Activated CD4-positive, alpha-beta T cell treated with anti-CD3 and anti-CD28 coated beads, Interleukin-2, amount 10 ng/mL, durations not matched to agents 7 days and 5 days (primary cell): Measurements from ENCODE around the gene GPX6. TPM values are rescaled to one million over a fixed set of nuclear protein-coding genes. Genes with fewer than 3 reads are reported as not detected.
"Not testable (repeated sequence)": the region's sequence is repeated elsewhere in the genome, so short reads cannot be mapped to it uniquely, and the experiment has no call there.

Experiments used
- CTCF ChIA-PET: fragments of 350-600 bp; sonication (Branson Sonifier 250); formaldehyde crosslinking; loops from one replicate; lab custom pipeline; 2021; ENCODE audit warnings: antibody characterized with exemption; lab: Charles Lee
- POLR2A ChIA-PET: fragments of 350-600 bp; sonication (Branson Sonifier 250); formaldehyde crosslinking; loops from one replicate; lab custom pipeline; 2021; ENCODE audit warnings: antibody characterized with exemption; lab: Charles Lee
- DNase-seq: peaks from one replicate; pipeline ENCODE4 v3.0.0-alpha.2; 2020
- H3K27ac Mint-ChIP-seq: one replicate; pipeline ENCODE4 v1.8.0; 2021; ENCODE audit warnings: mild to moderate bottlenecking, moderate library complexity, mixed read lengths
- H3K27me3 Mint-ChIP-seq: one replicate; pipeline ENCODE4 v1.8.0; 2021; ENCODE audit warnings: mixed read lengths
- H3K36me3 Mint-ChIP-seq: one replicate; pipeline ENCODE4 v1.8.0; 2021; ENCODE audit warnings: low read depth, mixed read lengths
- H3K4me1 Mint-ChIP-seq: one replicate; pipeline ENCODE4 v1.8.0; 2021; ENCODE audit warnings: mixed read lengths
- H3K4me3 Mint-ChIP-seq: one replicate; pipeline ENCODE4 v1.8.0; 2021; ENCODE audit warnings: mild to moderate bottlenecking, moderate library complexity, mixed read lengths
- H3K9me3 Mint-ChIP-seq: one replicate; pipeline ENCODE4 v1.8.0; 2021; ENCODE audit warnings: mixed read lengths
- total RNA-seq, 2 experiments: library from RNA; stranded (reverse); gene quantifications; one replicate each; pipeline ENCODE4 v1.2.3, GENCODE V29; 2021

Gene GPX6
- total RNA-seq, 2 experiments from 2014 or later: not detected

DNA sequence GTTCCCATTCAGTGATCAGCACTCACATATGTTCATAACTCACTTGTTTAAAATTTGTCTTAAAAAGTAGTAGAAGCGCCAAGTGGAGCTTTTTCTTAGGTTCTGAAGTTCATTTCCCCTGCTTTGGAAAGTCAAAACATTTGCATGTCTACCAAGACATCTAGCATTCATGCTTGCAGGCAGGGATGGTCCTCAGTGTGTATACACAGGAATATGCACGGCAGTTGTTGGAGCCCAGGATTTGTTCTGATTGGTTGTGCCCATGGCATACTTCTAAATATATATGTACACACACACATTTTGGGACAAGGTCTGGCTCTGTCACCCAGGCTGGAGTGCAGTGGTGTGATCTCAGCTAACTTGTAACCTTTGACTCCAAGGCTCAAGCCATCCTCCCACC, 2.4 kb upstream of the GPX6 start:
- Mint-ChIP-seq H3K4me1 (peaks cover 9% of the 10 kb centered on the region), H3K4me3 (no peak overlapping the region), H3K36me3 (no peaks in the 10 kb centered on the region), H3K27me3 (peaks cover 60% of the 10 kb centered on the region), H3K27ac (no peak overlapping the region), H3K9me3 (no peaks in the 10 kb centered on the region)
- CTCF ChIA-PET: interaction anchor here (0.6 to 1.6 kb wide), 2 partner anchors 22 to 467 kb away, joined by 3 to 4 read pairs; no protein-coding TSS in a partner anchor
- no peak for DNase-seq
- POLR2A ChIA-PET: no interaction called here

DNA sequence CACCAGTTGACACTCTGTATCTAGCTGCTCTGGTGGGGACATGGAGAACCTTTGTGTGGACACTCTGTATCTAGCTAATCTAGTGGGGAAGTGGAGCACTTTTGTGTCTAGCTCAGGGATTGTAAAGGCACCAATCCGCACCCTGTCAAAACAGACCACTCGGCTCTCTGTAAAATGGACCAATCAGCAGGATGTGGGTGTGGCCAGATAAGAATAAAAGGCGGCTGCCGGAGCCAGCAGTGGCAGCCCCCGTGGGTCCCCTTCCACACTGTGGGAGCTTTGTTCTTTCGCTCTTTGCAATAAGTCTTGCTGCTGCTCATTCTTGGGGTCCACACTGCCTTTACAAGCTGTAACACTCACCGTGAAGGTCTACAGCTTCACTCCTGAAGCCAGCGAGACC, 3.2 kb downstream of the GPX6 start:
- DNase-seq, H3K4me1 Mint-ChIP-seq, H3K4me3 Mint-ChIP-seq, H3K27ac Mint-ChIP-seq, H3K9me3 Mint-ChIP-seq, H3K36me3 Mint-ChIP-seq, POLR2A ChIA-PET: not testable (repeated sequence)
- CTCF ChIA-PET: interaction anchor here (2.1 kb wide), 1 partner anchor 11 kb away, joined by 7 read pairs; no protein-coding TSS in a partner anchor
- peaks cover 32% of the 10 kb centered on the region for H3K27me3 Mint-ChIP-seq

DNA sequence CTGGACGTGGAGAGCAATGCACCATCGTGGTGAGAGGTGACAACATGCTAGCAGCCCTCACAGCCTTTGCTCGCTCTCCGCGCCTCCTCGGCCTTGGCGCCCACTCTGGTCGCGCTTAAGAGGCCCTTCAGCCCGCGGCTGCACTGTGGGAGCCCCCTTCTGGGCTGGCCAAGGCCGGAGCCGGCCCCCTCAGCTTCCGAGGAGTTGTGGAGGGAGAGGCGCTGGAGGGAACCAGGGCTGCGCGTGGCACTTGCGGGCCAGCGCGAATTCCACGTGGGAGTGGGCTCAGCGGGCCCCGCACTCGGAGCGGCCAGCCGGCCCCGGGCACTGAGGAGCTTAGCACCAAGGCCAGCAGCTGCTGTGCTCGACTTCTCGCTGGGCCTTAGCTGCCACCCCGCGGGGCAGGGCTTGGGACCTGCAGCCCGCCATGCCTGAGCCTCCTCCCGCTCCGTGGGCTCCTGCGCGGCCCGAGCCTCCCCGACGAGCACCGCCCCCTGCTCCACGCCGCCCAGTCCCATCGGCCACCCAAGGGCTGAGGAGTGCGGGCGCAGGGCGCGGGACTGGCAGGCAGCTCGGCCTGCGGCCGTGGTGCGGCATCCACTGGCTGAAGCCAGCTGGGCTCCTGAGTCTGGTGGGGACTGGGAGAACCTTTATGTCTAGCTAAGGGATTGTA, 3.8 kb downstream of the GPX6 start:
- Mint-ChIP-seq H3K9me3 (no peaks in the 10 kb centered on the region), H3K36me3 (no peaks in the 10 kb centered on the region), H3K4me3 (no peak overlapping the region), H3K27me3 (peaks cover 31% of the 10 kb centered on the region), H3K4me1 (peaks cover 11% of the 10 kb centered on the region), H3K27ac (no peak overlapping the region)
- POLR2A ChIA-PET: no interaction called here
- CTCF ChIA-PET: interaction anchor here (2.1 kb wide), 1 partner anchor 12 kb away, joined by 7 read pairs; no protein-coding TSS in a partner anchor
- DNase-seq: no peak

DNA sequence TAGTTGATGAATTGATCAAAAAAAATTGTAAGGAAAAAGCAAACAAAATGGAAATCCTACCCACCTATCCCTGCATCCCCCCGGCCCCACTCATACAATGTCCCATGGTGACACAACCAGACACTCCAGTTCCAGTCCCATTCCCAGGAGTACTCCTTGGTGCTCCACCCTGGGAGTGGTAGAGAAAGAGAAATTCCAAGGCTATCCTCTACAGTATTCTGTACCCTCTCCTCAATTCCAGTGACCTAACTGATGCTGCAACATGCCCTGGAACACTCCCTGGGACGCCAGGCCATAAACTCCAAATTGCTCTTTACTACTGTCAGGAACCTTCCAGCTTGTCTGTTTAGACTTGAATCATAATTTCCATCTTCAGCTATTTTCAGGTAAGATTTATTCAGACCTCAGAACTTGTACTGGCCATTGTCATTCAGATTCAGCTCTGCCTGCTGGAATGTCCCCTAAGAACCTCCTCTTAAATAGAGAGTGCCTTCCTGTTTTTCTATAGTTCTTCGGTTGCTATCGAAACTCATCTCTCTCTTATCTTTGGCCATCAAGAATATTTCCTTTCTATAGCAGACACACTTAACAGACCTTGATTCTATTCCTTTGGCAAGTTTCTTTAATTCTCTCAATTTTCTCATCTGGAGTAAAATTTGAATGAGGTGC, 8.7 kb downstream of the GPX6 start:
- peaks cover 19% of the 10 kb centered on the region for H3K27me3 Mint-ChIP-seq
- no peaks in the 10 kb centered on the region for H3K9me3 Mint-ChIP-seq
- peaks cover 18% of the 10 kb centered on the region for H3K4me1 Mint-ChIP-seq
- DNase-seq: no peak
- H3K27ac Mint-ChIP-seq: peak overlapping the region; percentile 81
- ChIA-PET POLR2A (no interaction called here), CTCF (interaction anchor here (0.6 kb wide), 1 partner anchor 117 kb away, joined by 3 read pairs; no protein-coding TSS in a partner anchor)
- H3K36me3 Mint-ChIP-seq: no peaks in the 10 kb centered on the region
- peak overlapping the region; percentile 47 for H3K4me3 Mint-ChIP-seq

DNA sequence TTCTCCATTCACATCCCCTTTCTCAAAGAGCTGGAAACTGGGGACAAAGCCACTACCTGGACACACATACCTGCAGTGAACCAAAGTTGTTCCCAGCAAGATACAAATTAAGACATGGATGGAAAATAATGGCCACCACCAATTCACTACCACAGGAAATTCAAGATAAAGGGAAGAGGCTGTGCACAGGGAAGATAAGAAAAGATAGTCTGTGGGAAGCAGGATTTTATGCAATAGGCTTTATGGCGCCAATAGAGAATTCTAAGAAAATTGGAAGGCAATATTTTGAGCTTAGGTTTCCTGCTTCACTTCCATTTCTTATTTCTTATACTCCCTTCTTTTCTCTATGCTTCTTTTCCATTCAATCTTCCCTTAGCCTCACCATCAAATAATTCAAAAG, 9.9 kb downstream of the GPX6 start:
- peaks cover 18% of the 10 kb centered on the region for H3K4me1 Mint-ChIP-seq
- no peak for DNase-seq
- no peaks in the 10 kb centered on the region for H3K36me3 Mint-ChIP-seq
- ChIA-PET POLR2A (no interaction called here), CTCF (interaction anchor here (0.6 kb wide), 1 partner anchor 25 kb away, joined by 3 read pairs; no protein-coding TSS in a partner anchor)
- H3K9me3 Mint-ChIP-seq: no peaks in the 10 kb centered on the region
- no peak overlapping the region for H3K27ac Mint-ChIP-seq
- H3K4me3 Mint-ChIP-seq: no peak overlapping the region
- H3K27me3 Mint-ChIP-seq: peaks cover 19% of the 10 kb centered on the region

DNA sequence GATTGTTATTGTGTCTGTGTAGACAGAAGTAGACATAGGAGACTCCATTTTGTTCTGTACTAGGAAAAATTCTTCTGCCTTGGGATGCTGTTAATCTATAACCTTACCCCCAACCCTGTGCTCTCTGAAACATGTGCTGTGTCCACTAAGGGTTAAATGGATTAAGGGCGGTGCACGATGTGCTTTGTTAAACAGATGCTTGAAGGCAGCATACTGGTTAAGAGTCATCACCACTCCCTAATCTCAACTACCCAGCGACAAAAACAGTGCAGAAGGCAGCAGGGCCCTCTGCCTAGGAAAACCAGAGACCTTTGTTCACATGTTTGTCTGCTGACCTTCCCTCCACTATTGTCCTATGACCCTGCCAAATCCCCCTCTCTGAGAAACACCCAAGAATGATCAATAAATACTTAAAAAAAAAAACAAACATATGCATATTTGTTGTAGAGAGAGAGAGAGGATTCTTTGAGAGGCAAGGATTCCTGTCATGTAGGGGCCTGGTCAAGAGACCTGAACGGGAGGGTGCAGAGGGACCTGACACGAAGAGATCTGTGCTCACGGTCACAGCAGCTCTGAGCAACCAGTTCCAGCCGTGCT, 12.8 kb downstream of the GPX6 start:
- H3K9me3 Mint-ChIP-seq, POLR2A ChIA-PET, H3K27ac Mint-ChIP-seq, H3K36me3 Mint-ChIP-seq, DNase-seq, H3K4me3 Mint-ChIP-seq, CTCF ChIA-PET: not testable (repeated sequence)
- Mint-ChIP-seq H3K4me1 (peaks cover 17% of the 10 kb centered on the region), H3K27me3 (peaks cover 29% of the 10 kb centered on the region)

DNA sequence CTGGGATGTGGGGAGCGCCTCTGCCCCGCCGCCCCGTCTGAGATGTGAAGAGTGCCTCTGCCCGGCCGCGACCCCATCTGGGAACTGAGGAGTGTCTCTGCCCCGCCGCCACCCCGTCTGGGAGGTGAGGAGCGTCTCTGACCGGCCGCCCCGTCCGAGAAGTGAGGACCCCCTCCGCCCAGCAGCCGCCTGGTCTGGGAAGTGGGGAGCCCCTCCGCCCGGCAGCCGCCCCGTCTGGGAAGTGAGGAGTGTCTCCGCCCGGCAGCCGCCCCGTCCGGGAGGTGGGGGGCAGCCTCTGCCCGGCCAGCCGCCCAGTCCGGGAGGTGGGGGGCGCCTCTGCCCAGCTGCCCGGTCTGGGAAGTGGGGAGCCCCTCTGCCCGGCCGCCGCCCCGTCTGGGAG, 13.5 kb downstream of the GPX6 start:
- H3K9me3 Mint-ChIP-seq, H3K36me3 Mint-ChIP-seq, DNase-seq, CTCF ChIA-PET, POLR2A ChIA-PET, H3K27ac Mint-ChIP-seq, H3K4me3 Mint-ChIP-seq: not testable (repeated sequence)
- Mint-ChIP-seq H3K4me1 (peaks cover 10% of the 10 kb centered on the region), H3K27me3 (peaks cover 29% of the 10 kb centered on the region)

DNA sequence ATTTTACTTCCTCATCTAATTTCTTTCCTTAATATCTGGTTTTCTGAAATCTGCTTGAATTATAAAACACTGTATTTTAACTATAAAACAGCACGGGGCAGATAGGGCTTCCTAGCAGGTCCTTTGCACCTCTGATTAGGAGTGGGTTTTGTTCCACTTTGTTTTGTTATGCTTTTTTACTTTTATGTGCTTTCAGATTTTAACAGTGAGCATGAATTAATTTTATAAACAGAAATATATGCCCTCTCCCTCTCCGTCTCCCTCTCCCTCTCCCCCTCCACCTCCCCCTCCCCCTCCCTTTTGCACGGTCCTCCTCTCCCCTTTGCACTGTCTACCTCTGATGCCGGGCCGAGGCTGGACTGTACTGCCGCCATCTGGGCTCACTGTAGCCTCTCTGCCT, 14.3 kb downstream of the GPX6 start:
- Mint-ChIP-seq H3K4me1 (peaks cover 3% of the 10 kb centered on the region), H3K4me3 (no peak overlapping the region), H3K27ac (no peak overlapping the region), H3K27me3 (peaks cover 26% of the 10 kb centered on the region), H3K36me3 (no peaks in the 10 kb centered on the region), H3K9me3 (no peaks in the 10 kb centered on the region)
- POLR2A ChIA-PET: no interaction called here
- CTCF ChIA-PET: no interaction called here
- no peak for DNase-seq

DNA sequence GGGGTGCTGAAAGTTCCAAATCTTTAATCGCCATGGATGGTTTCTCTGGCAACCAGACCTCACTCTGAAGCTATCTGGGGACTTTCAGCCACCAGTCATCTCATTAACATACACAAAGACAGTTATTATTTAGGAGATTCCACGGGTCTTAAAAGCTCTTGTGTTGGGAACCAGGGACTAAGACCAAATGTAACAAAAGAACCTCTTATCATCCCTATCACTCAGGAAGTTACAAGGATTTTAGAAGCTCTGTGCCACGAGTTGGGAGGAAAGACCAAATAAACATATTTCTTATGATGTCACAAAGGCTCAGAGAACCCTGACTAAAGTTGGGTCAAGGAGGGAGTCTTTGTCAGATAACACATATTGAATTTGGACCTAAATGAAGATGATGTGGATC, 17.7 kb downstream of the GPX6 start:
- no peaks in the 10 kb centered on the region for H3K9me3 Mint-ChIP-seq
- CTCF ChIA-PET: no interaction called here
- H3K4me3 Mint-ChIP-seq: no peak overlapping the region
- POLR2A ChIA-PET: no interaction called here
- no peak for DNase-seq
- H3K27me3 Mint-ChIP-seq: peaks cover 20% of the 10 kb centered on the region
- no peaks in the 10 kb centered on the region for H3K4me1 Mint-ChIP-seq
- no peak overlapping the region for H3K27ac Mint-ChIP-seq
- H3K36me3 Mint-ChIP-seq: no peaks in the 10 kb centered on the region

DNA sequence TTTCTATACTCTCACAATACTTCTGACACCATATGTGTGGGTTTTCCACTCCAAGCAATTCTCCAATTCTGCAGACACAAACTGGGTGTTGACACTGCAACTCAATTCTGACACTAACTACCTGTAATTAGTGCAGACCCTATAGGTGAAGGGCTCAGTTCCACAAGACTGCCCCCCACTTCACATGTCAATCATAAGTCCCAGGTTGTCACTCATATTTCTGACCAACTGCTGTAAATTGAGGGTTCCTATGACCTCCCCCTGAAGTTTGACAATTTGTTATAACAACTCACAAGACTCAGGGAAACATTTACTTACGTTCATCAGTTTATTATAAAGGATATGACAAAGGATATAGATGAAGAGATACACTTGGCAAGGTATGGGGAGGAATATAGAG, 18.3 kb downstream of the GPX6 start:
- Mint-ChIP-seq H3K4me1 (no peaks in the 10 kb centered on the region), H3K36me3 (no peaks in the 10 kb centered on the region), H3K27me3 (peaks cover 25% of the 10 kb centered on the region), H3K27ac (no peak overlapping the region), H3K4me3 (no peak overlapping the region), H3K9me3 (no peaks in the 10 kb centered on the region)
- no peak for DNase-seq
- ChIA-PET CTCF (no interaction called here), POLR2A (no interaction called here)

DNA sequence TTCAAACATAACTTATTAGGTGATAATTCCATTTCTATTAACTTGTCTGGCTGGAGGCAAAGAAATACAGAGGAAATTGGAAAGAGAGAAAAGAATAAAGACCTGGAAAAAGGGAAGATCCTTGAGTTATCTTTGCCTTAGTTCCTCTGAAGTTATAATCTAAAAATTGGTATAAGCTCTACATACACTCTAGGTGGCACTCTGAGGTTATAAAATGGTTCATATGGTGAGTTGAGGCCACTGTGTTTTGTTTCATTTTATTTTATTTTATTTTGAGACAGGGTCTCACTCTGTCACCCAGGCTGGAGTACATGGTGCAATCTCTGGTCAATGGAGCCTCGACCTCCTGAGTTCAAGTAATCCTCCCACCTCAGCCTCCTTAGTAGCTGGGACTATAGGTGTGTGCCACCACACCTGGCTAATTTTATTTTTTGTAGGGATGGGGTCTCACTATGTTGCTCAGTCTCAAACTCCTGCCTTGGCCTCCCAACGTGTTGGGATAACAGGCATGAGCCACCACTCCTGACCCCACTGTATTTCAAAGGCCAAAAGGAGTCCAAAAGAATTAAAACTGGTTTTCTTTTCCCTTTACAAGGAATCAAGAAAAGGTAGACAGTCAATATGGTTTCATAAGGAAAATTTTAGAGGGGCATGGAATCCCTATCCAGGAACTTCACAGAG, 19.4 kb downstream of the GPX6 start:
- no peak for DNase-seq
- H3K4me3 Mint-ChIP-seq: no peak overlapping the region
- ChIA-PET POLR2A (no interaction called here), CTCF (interaction anchor here (0.5 kb wide), 1 partner anchor 384 kb away, joined by 4 read pairs; no protein-coding TSS in a partner anchor)
- no peaks in the 10 kb centered on the region for H3K36me3 Mint-ChIP-seq
- H3K9me3 Mint-ChIP-seq: no peaks in the 10 kb centered on the region
- H3K27me3 Mint-ChIP-seq: peaks cover 34% of the 10 kb centered on the region
- no peak overlapping the region for H3K27ac Mint-ChIP-seq
- no peaks in the 10 kb centered on the region for H3K4me1 Mint-ChIP-seq

DNA sequence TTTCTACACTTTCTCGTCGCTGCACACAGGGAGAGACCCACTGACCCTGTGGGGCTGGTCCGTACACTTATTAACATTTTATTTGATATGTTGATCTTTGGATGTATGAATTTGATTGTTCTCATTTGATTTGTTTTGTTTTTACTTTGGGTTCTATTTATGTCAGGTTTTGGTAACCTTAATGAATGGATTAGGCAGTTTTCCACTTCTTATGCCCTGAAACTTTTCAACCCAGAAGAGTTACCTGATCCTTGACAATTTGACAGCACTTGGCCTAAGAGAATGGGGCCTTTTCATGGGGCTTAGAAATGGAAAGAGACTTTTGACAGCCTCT, 23.6 kb downstream of the GPX6 start:
- Mint-ChIP-seq H3K27me3 (peaks cover 47% of the 10 kb centered on the region), H3K4me3 (no peak overlapping the region), H3K9me3 (no peaks in the 10 kb centered on the region), H3K4me1 (peaks cover 24% of the 10 kb centered on the region), H3K36me3 (no peaks in the 10 kb centered on the region), H3K27ac (no peak overlapping the region)
- CTCF ChIA-PET: no interaction called here
- POLR2A ChIA-PET: no interaction called here
- DNase-seq: no peak
